KMS-11 (cell line): ENCODE data around the gene NLRP12.

Experiments
- H2AFZ ChIP-seq: fragments of 200-600 bp; sonication (generic); 2 replicates; pipeline ENCODE4 v1.6.1; 2016; ENCODE audit warnings: antibody characterized with exemption, mixed run types, low read depth
- H3K27ac ChIP-seq: fragments of 200-600 bp; sonication (generic); 2 replicates; pipeline ENCODE4 v1.6.1; 2016; ENCODE audit warnings: mild to moderate bottlenecking, mixed run types
- H3K27me3 ChIP-seq: fragments of 200-600 bp; sonication (generic); 2 replicates; pipeline ENCODE4 v1.6.1; 2017; ENCODE audit warnings: mild to moderate bottlenecking, low read depth, mixed run types, moderate library complexity; ENCODE audit not compliant: insufficient read depth
- H3K36me3 ChIP-seq: fragments of 200-600 bp; sonication (generic); 2 replicates; pipeline ENCODE4 v1.6.1; 2017; ENCODE audit warnings: mild to moderate bottlenecking, mixed run types; ENCODE audit not compliant: insufficient read depth
- H3K4me1 ChIP-seq: fragments of 200-600 bp; sonication (generic); 2 replicates; pipeline ENCODE4 v1.6.1; 2016; ENCODE audit warnings: mild to moderate bottlenecking, low read depth, mixed run types; ENCODE audit not compliant: poor library complexity, severe bottlenecking
- H3K4me2 ChIP-seq: fragments of 200-600 bp; sonication (generic); 2 replicates; pipeline ENCODE4 v1.7.0; 2016; ENCODE audit warnings: mild to moderate bottlenecking, mixed run types
- H3K4me3 ChIP-seq: fragments of 200-600 bp; sonication (generic); IDR thresholded peaks from 2 replicates; pipeline ENCODE4 v1.6.1; 2017; ENCODE audit warnings: low read depth, low read length, mixed read lengths; ENCODE audit not compliant: insufficient read depth
- H3K79me2 ChIP-seq: fragments of 200-600 bp; sonication (generic); 2 replicates; pipeline ENCODE4 v1.6.1; 2016; ENCODE audit warnings: low read depth, mixed run types; ENCODE audit not compliant: insufficient read depth
- H3K9ac ChIP-seq: fragments of 200-600 bp; sonication (generic); 2 replicates; pipeline ENCODE4 v1.6.1; 2016; ENCODE audit warnings: mild to moderate bottlenecking, mixed run types
- H4K20me1 ChIP-seq: fragments of 200-600 bp; sonication (generic); 2 replicates; pipeline ENCODE4 v1.6.1; 2016; ENCODE audit warnings: mild to moderate bottlenecking, mixed run types; ENCODE audit not compliant: insufficient read depth
- TF ChIP-seq, protein P1 (sequence below): fragments of 200-600 bp; sonication (generic); conservative IDR thresholded peaks from 2 replicates; pipeline ENCODE4 v1.6.1; 2017; ENCODE audit warnings: low read depth, mild to moderate bottlenecking, antibody characterized with exemption, low read length, moderate library complexity, mixed read lengths

Gene NLRP12

DNA sequence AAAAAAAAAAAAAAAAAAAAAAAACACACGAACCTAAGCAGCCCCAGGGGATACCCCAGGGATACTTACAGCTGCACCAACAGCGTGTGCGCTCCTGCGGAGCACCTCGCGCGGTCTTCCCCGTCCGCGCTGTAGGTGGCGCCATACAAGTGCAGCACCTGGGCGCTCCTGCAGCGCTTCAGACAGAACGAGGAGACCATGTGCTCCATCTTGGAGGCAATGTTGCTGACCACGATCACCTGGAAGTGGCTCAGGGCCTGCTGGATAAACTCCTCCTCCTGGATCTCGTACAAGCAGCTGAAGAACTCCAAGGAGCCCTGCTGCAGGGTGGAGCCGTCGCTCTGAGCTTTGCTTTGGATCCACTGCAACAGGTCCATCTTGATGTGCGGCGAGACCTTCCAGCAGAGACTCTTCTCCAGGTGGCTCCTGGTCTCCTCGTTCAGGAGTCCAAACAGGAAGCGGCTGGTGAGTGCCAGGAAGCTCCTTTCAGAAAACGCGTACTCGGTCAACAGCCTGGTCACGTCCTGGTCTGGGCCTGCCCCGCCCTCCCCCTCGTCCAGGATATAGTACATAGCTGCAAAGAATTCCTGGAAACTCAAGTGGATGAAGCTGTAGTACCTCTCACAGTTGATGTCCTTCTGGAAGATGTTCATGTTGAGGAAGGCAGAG is 14.5 kb downstream of the NLRP12 start:
- no peak overlapping the region for H2AFZ ChIP-seq
- no peaks in the 10 kb centered on the region for H3K79me2 ChIP-seq
- no peaks in the 10 kb centered on the region for H3K27me3 ChIP-seq
- no peaks in the 10 kb centered on the region for H4K20me1 ChIP-seq
- no peak overlapping the region for H3K9ac ChIP-seq
- no peak overlapping the region for H3K27ac ChIP-seq
- H3K4me1 ChIP-seq, result no peaks in the 10 kb centered on the region
- TF ChIP-seq, protein P1, sequence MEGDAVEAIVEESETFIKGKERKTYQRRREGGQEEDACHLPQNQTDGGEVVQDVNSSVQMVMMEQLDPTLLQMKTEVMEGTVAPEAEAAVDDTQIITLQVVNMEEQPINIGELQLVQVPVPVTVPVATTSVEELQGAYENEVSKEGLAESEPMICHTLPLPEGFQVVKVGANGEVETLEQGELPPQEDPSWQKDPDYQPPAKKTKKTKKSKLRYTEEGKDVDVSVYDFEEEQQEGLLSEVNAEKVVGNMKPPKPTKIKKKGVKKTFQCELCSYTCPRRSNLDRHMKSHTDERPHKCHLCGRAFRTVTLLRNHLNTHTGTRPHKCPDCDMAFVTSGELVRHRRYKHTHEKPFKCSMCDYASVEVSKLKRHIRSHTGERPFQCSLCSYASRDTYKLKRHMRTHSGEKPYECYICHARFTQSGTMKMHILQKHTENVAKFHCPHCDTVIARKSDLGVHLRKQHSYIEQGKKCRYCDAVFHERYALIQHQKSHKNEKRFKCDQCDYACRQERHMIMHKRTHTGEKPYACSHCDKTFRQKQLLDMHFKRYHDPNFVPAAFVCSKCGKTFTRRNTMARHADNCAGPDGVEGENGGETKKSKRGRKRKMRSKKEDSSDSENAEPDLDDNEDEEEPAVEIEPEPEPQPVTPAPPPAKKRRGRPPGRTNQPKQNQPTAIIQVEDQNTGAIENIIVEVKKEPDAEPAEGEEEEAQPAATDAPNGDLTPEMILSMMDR, result no peak
- no peak overlapping the region for H3K4me2 ChIP-seq
- no peak overlapping the region for H3K4me3 ChIP-seq
- no peaks in the 10 kb centered on the region for H3K36me3 ChIP-seq

- H3K4me2 ChIP-seq, result no peak overlapping the region
- no peak overlapping the region for H2AFZ ChIP-seq
- H3K36me3 ChIP-seq, result no peaks in the 10 kb centered on the region
- H3K4me1 ChIP-seq, result no peaks in the 10 kb centered on the region
- no peak overlapping the region for H3K9ac ChIP-seq
- no peaks in the 10 kb centered on the region for H3K27me3 ChIP-seq
- H3K4me3 ChIP-seq, result no peak overlapping the region
- no peak overlapping the region for H3K27ac ChIP-seq
- H4K20me1 ChIP-seq, result no peaks in the 10 kb centered on the region
- no peaks in the 10 kb centered on the region for H3K79me2 ChIP-seq
- TF ChIP-seq, protein P1, result no peak
Measured at GRCh38 chr19:53808710-53809125, 15.4 kb downstream of the NLRP12 start.

- no peaks in the 10 kb centered on the region for H3K4me1 ChIP-seq
- H3K79me2 ChIP-seq, result no peaks in the 10 kb centered on the region
- H3K9ac ChIP-seq, result no peak overlapping the region
- H2AFZ ChIP-seq, result no peak overlapping the region
- H3K36me3 ChIP-seq, result no peaks in the 10 kb centered on the region
- H4K20me1 ChIP-seq, result no peaks in the 10 kb centered on the region
- no peak overlapping the region for H3K4me3 ChIP-seq
- no peaks in the 10 kb centered on the region; the same call in 1 of the 2 replicates for H3K27me3 ChIP-seq
- TF ChIP-seq, protein P1, result no peak
- H3K4me2 ChIP-seq, result no peak overlapping the region
- no peak overlapping the region for H3K27ac ChIP-seq
Measured at GRCh38 chr19:53801257-53801656, 22.9 kb downstream of the NLRP12 start.

DNA sequence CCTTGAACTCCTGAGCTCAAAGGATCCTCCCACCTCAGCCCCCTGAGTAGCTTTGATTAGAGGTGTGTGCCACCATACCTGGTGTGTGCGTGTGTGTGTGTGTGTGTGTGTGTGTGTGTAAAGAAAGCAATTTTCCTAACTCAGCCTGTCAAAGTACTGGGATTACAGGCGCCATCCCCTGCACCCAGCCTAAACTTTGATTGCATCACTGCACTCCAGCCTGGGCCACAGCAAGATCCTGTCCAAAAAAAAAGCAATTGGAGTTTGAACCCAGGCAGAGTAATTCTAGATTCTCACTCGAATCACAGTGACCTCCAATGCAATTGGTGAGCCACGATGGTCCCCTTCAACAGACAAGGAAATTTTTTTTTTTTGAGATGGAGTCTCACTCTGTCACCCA is 29.1 kb downstream of the NLRP12 start:
- no peak overlapping the region for H3K4me2 ChIP-seq

More for the DNA sequence above, 29.1 kb downstream of the NLRP12 start:
- H4K20me1 ChIP-seq, result no peaks in the 10 kb centered on the region
- no peaks in the 10 kb centered on the region for H3K27me3 ChIP-seq
- H3K27ac ChIP-seq, result no peak overlapping the region
- H3K4me3 ChIP-seq, result no peak overlapping the region
- H3K9ac ChIP-seq, result no peak overlapping the region
- H3K4me1 ChIP-seq, result no peaks in the 10 kb centered on the region
- no peaks in the 10 kb centered on the region for H3K79me2 ChIP-seq
- no peak overlapping the region for H2AFZ ChIP-seq
- TF ChIP-seq, protein P1, result no peak
- no peaks in the 10 kb centered on the region for H3K36me3 ChIP-seq
